H9 (cell line): ENCODE data around the gene ACAP3. TPM values are rescaled to one million over a fixed set of nuclear protein-coding genes. Genes with fewer than 3 reads are reported as not detected.

Experiments
- DNase-seq: peaks from one replicate; pipeline ENCODE4 v3.0.0-alpha.2; 2017
- H2AFZ ChIP-seq: one replicate; pipeline ENCODE4 v1.6.1; 2013; ENCODE audit warnings: mild to moderate bottlenecking, low read length, control low read depth, moderate library complexity
- H2AK5ac ChIP-seq: 2 replicates; pipeline ENCODE4 v1.6.1; 2013; ENCODE audit warnings: low read length, control low read depth, mixed read lengths; ENCODE audit not compliant: insufficient read length
- H2BK120ac ChIP-seq: one replicate; pipeline ENCODE4 v1.6.1; 2013; ENCODE audit warnings: low read depth, mild to moderate bottlenecking, low read length, control low read depth, inconsistent platforms; ENCODE audit not compliant: poor library complexity, severe bottlenecking
- H2BK12ac ChIP-seq: 2 replicates; pipeline ENCODE4 v1.6.1; 2013; ENCODE audit warnings: low read length, control low read depth, mixed read lengths, low read depth; ENCODE audit not compliant: insufficient read length
- H2BK15ac ChIP-seq: 2 replicates; pipeline ENCODE4 v1.6.1; 2013; ENCODE audit warnings: low read depth, low read length, control low read depth
- H2BK20ac ChIP-seq: one replicate; pipeline ENCODE4 v1.6.1; 2013; ENCODE audit warnings: low read depth, mild to moderate bottlenecking, low read length, control low read depth, inconsistent platforms; ENCODE audit not compliant: poor library complexity, severe bottlenecking
- H2BK5ac ChIP-seq: 2 replicates; pipeline ENCODE4 v1.6.1; 2013; ENCODE audit warnings: low read length, control low read depth, mixed read lengths; ENCODE audit not compliant: insufficient read length
- H3K14ac ChIP-seq: 2 replicates; pipeline ENCODE4 v1.6.1; 2013; ENCODE audit warnings: low read length, control low read depth; ENCODE audit not compliant: insufficient read depth
- H3K18ac ChIP-seq: 2 replicates; pipeline ENCODE4 v1.6.1; 2013; ENCODE audit warnings: low read depth, mild to moderate bottlenecking, mixed read lengths, low read length, control low read depth; ENCODE audit not compliant: insufficient read length
- H3K23ac ChIP-seq: 2 replicates; pipeline ENCODE4 v1.6.1; 2013; ENCODE audit warnings: low read length, control low read depth, mixed read lengths, low read depth; ENCODE audit not compliant: insufficient read length
- H3K23me2 ChIP-seq: 2 replicates; pipeline ENCODE4 v1.6.1; 2013; ENCODE audit warnings: low read depth, mild to moderate bottlenecking, mixed read lengths, low read length, control low read depth; ENCODE audit not compliant: insufficient read length, poor library complexity, severe bottlenecking
- H3K27ac ChIP-seq: 2 replicates; pipeline ENCODE4 v1.5.1; 2013; ENCODE audit warnings: low read length, control low read depth, mixed read lengths, low read depth; ENCODE audit not compliant: insufficient read length
- H3K27me3 ChIP-seq: 2 replicates; pipeline ENCODE4 v1.6.1; 2013; ENCODE audit warnings: low read length, control low read depth, inconsistent platforms; ENCODE audit not compliant: insufficient read depth
- H3K4ac ChIP-seq: 2 replicates; pipeline ENCODE4 v1.6.1; 2013; ENCODE audit warnings: low read depth, mild to moderate bottlenecking, control low read depth, inconsistent platforms, low read length, moderate library complexity
- H3K4me1 ChIP-seq: 2 replicates; pipeline ENCODE4 v1.6.1; 2013; ENCODE audit warnings: low read length, control low read depth, inconsistent platforms; ENCODE audit not compliant: insufficient read depth
- H3K4me2 ChIP-seq: 2 replicates; pipeline ENCODE4 v1.6.1; 2013; ENCODE audit warnings: low read length, control low read depth, mixed read lengths; ENCODE audit not compliant: insufficient read length, insufficient read depth
- H3K56ac ChIP-seq: 2 replicates; pipeline ENCODE4 v1.6.1; 2013; ENCODE audit warnings: low read depth, mild to moderate bottlenecking, mixed read lengths, low read length, control low read depth; ENCODE audit not compliant: insufficient read length
- H3K79me1 ChIP-seq: 2 replicates; pipeline ENCODE4 v1.6.1; 2013; ENCODE audit warnings: low read depth, mild to moderate bottlenecking, moderate library complexity, low read length, control low read depth, inconsistent platforms; ENCODE audit not compliant: insufficient read depth, poor library complexity, severe bottlenecking
- H3K79me2 ChIP-seq: 2 replicates; pipeline ENCODE4 v1.6.1; 2013; ENCODE audit warnings: low read length, control low read depth, inconsistent platforms; ENCODE audit not compliant: insufficient read depth
- H3K9ac ChIP-seq: 2 replicates; pipeline ENCODE4 v1.6.1; 2013; ENCODE audit warnings: low read length, control low read depth, mixed read lengths; ENCODE audit not compliant: insufficient read length; ENCODE audit errors: extremely low read depth
- H3K9me3 ChIP-seq: one replicate; pipeline ENCODE4 v1.6.1; 2013; ENCODE audit warnings: low read depth, low read length, inconsistent platforms; ENCODE audit not compliant: control insufficient read depth
- H3T11ph ChIP-seq: one replicate; pipeline ENCODE4 v1.6.1; 2013; ENCODE audit warnings: mild to moderate bottlenecking, low read length, control low read depth, inconsistent platforms
- H4K20me1 ChIP-seq: one replicate; pipeline ENCODE4 v1.6.1; 2013; ENCODE audit not compliant: control insufficient read depth, insufficient read length, insufficient read depth
- H4K5ac ChIP-seq: 2 replicates; pipeline ENCODE4 v1.6.1; 2013; ENCODE audit warnings: low read depth, mild to moderate bottlenecking, mixed read lengths, low read length, control low read depth; ENCODE audit not compliant: insufficient read length
- H4K8ac ChIP-seq: replicated peaks from 2 replicates; pipeline ENCODE4 v1.6.1; 2013; ENCODE audit warnings: low read length, control low read depth, mixed read lengths, low read depth; ENCODE audit not compliant: insufficient read length
- H4K91ac ChIP-seq: 2 replicates; pipeline ENCODE4 v1.6.1; 2013; ENCODE audit warnings: low read depth, mild to moderate bottlenecking, moderate library complexity, mixed read lengths, low read length, control low read depth; ENCODE audit not compliant: insufficient read length
- H3K27ac Mint-ChIP-seq, 3 experiments: 2 replicates in 2 of 3; 3 replicates in 1 of 3; pipeline ENCODE4 v1.8.0; 2020 to 2021; ENCODE audit warnings: mixed read lengths in 3 of 3, mild to moderate bottlenecking in 1 of 3, moderate library complexity in 1 of 3
- H3K27me3 Mint-ChIP-seq: 2 replicates; pipeline ENCODE4 v1.8.0; 2021; ENCODE audit warnings: low read depth, mild to moderate bottlenecking, moderate library complexity, mixed read lengths
- H3K36me3 Mint-ChIP-seq, 3 experiments: 2 replicates in 2 of 3; 3 replicates in 1 of 3; pipeline ENCODE4 v1.8.0; 2020 to 2021; ENCODE audit warnings: low read depth in 3 of 3, mixed read lengths in 3 of 3; ENCODE audit not compliant: insufficient read depth in 1 of 3
- H3K4me1 Mint-ChIP-seq, 2 experiments: 2 replicates each; pipeline ENCODE4 v1.8.0; 2020; ENCODE audit warnings: mixed read lengths in 2 of 2
- H3K4me3 Mint-ChIP-seq, 2 experiments: 2 replicates in 1 of 2; 3 replicates in 1 of 2; pipeline ENCODE4 v1.8.0; 2020 to 2021; ENCODE audit warnings: mild to moderate bottlenecking in 2 of 2, mixed read lengths in 2 of 2, moderate library complexity in 1 of 2
- H3K9me3 Mint-ChIP-seq, 2 experiments: 2 replicates in 1 of 2; 3 replicates in 1 of 2; pipeline ENCODE4 v1.8.0; 2020; ENCODE audit warnings: mild to moderate bottlenecking in 2 of 2, mixed read lengths in 2 of 2, moderate library complexity in 1 of 2
- CTCF ChIP-seq: fragments of 200-600 bp; sonication (generic); conservative IDR thresholded peaks from 3 replicates; pipeline ENCODE4 v1.8.0; 2021; ENCODE audit warnings: antibody characterized with exemption, mild to moderate bottlenecking
- WGBS: extraction: QIAGEN DNeasy Blood & Tissue Kit; methylation state at CpG from one replicate; pipeline ENCODE4 v1.1.7; 2013; ENCODE audit warnings: missing lambda C conversion rate, low lambda C conversion rate, mixed read lengths; ENCODE audit not compliant: insufficient read length; ENCODE audit errors: extremely low coverage; 5-methylcytosine and 5-hydroxymethylcytosine counted together
- total RNA-seq: library from RNA; stranded (reverse); gene quantifications from 2 replicates; pipeline ENCODE4 v1.2.1, GENCODE V29; 2021

Gene ACAP3
- total RNA-seq, 1 experiment from 2014 or later: 41.4 TPM

- H3T11ph ChIP-seq: no peak overlapping the region
- no peaks in the 10 kb centered on the region for H4K20me1 ChIP-seq
- H3K79me2 ChIP-seq: no peaks in the 10 kb centered on the region; the same call in 1 of the 2 replicates
- no peak overlapping the region for H2AK5ac ChIP-seq
- no CpG with 5 or more reads among the region's 26 CpGs for WGBS
- H2BK5ac ChIP-seq: no peak overlapping the region
- no peak overlapping the region for H3K4ac ChIP-seq
- no peak overlapping the region for H3K56ac ChIP-seq
- H2AFZ ChIP-seq: no peak overlapping the region
- no peak overlapping the region for H4K8ac ChIP-seq
- no peak overlapping the region for H2BK15ac ChIP-seq
- no peak overlapping the region for H3K4me2 ChIP-seq
- H4K91ac ChIP-seq: no peak overlapping the region
- H2BK120ac ChIP-seq: no peak overlapping the region
- H3K9me3 ChIP-seq: no peaks in the 10 kb centered on the region
- DNase-seq: no peak
- H3K23me2 ChIP-seq: no peaks in the 10 kb centered on the region
- no peak overlapping the region for H3K14ac ChIP-seq
- Mint-ChIP-seq H3K4me3 (no peak overlapping the region), H3K9me3 (no peaks in the 10 kb centered on the region; a peak in 2 of 5 replicates), H3K36me3 (peaks cover 38 to 84% (median 67%) of the 10 kb centered on the region in 3 experiments; a peak in 6 of 7 replicates), H3K27ac (peak overlapping the region in 2 of 3 experiments; percentile 86 to 89; a peak in 6 of 7 replicates), H3K4me1 (peaks cover 14 to 27% of the 10 kb centered on the region in 2 experiments), H3K27me3 (peaks cover 3% of the 10 kb centered on the region; the same call in 1 of the 2 replicates)
- no peak overlapping the region for H4K5ac ChIP-seq
- no peaks in the 10 kb centered on the region for H3K27me3 ChIP-seq
- H3K9ac ChIP-seq: no peak overlapping the region
- H3K27ac ChIP-seq: no peak overlapping the region
- no peak overlapping the region for H3K23ac ChIP-seq
- no peak overlapping the region for H2BK20ac ChIP-seq
- H3K79me1 ChIP-seq: no peaks in the 10 kb centered on the region
- no peak for TF ChIP-seq CTCF
- no peaks in the 10 kb centered on the region for H3K4me1 ChIP-seq
- no peak overlapping the region for H3K18ac ChIP-seq
- H2BK12ac ChIP-seq: no peak overlapping the region
Observed at GRCh38 chr1:1259951-1260600, 47.7 kb downstream of the ACAP3 start.
